Pancreas (tissue), 10 donors: Measurements from ENCODE around the gene LMBRD2. TPM values are rescaled to one million over a fixed set of nuclear protein-coding genes. Genes with fewer than 3 reads are reported as not detected.

Experiments
- ATAC-seq, 4 donors: fragments of 200-7000 bp; cut with Tn5 transposase; one replicate each; pipeline versions ENCODE4 v1.8.0 to v1.9.1; 2020; ENCODE audit warnings: mild to moderate bottlenecking in 4 of 4, moderate library complexity in 4 of 4
- DNase-seq, 6 donors: peaks; one replicate each; pipeline ENCODE4 v3.0.0-alpha.2; 2020
- FAIRE-seq: peaks from 2 replicates; lab custom pipeline; 2012; peaks lifted over from hg19 to GRCh38; lab: Jason Lieb, UNC
- H3K27ac ChIP-seq, 4 donors: fragments of 200-600 bp; sonication (generic); 1 replicate in 3 of 4; 2 replicates in 1 of 4; pipeline versions ENCODE4 v1.5.0 to v1.8.0; 2020
- H3K27me3 ChIP-seq, 4 donors: fragments of 200-600 bp; one replicate each; pipeline ENCODE4 v1.8.0; 2021
- H3K36me3 ChIP-seq, 3 donors: fragments of 200-600 bp; sonication (generic) in 1 of 3; one replicate each; pipeline versions ENCODE4 v1.5.0 to v1.8.0; 2020 to 2021
- H3K4me1 ChIP-seq, 3 donors: fragments of 200-600 bp; one replicate each; pipeline ENCODE4 v1.8.0; 2021
- H3K4me3 ChIP-seq, 4 donors: fragments of 200-600 bp; sonication (generic) in 2 of 4; one replicate each; pipeline versions ENCODE4 v1.5.0 to v1.8.0; 2020 to 2021
- H3K9me3 ChIP-seq, 4 donors: fragments of 200-600 bp; one replicate each; pipeline ENCODE4 v1.8.0; 2021
- CTCF ChIP-seq, 4 donors: fragments of 200-600 bp; sonication (generic) in 3 of 4; IDR thresholded peaks; one replicate each; pipeline versions ENCODE4 v1.5.0 to v1.8.0; 2021; ENCODE audit warnings: antibody characterized with exemption in 4 of 4
- WGBS, 2 donors: extraction: QIAGEN DNeasy Blood & Tissue Kit; methylation state at CpG; one replicate each; pipeline ENCODE4 v1.1.7; 2013; 5-methylcytosine and 5-hydroxymethylcytosine counted together
- intact Hi-C, 3 donors: fragments of 100-400 bp; cut with DNase I; formaldehyde crosslinking; loops; one replicate each; pipeline versions ENCODE4 v1.11.1 to v1.14.2; 2022
- polyA plus RNA-seq, 2 donors: library from polyadenylated mRNA; stranded (reverse); fragments of 200-250 nt; gene quantifications; one replicate each; pipeline ENCODE4 v1.2.3, GENCODE V29; 2013
- total RNA-seq, 6 donors: library from RNA; stranded (reverse); fragmentation: NEBNext Ultra II Directional in 4 of 6; extraction: Animal tissue kit (Norgen Biotek cat#: 25700) in 4 of 6; gene quantifications; one replicate each; pipeline versions ENCODE4 v1.2.1 to v1.2.4, GENCODE V29; 2021 to 2023
- donor health status: healthy with polysubstance abuse.
- donor health status: DM: no; HTN: no; CAD: no; lungs with moderate emphysema.
- donor health status: DM: no; HTN: no; CAD: no.
- donor health status: control.
- donor health status: control.
- donor health status: Bipolar disorder and iron deficiency.
- donor health status: DM: yes; HTN: yes; CAD: no.
- donor health status: DM: no; HTN: no; CAD: no.
- donor health status: DM: no; HTN: no; CAD: no.
- donor health status: DM: yes; HTN: yes; CAD: no.

LMBRD2 gene
- total and polyA plus RNA-seq, 8 donors: 1.0 to 8.3 (median 6.1) TPM

GRCh38 chr5:36099748-36100147, 51.9 kb downstream of the LMBRD2 start:
- no peak for FAIRE-seq
- ATAC-seq: no peak
- no peak for TF ChIP-seq CTCF (IDR thresholded peaks at IDR 0.05)

GRCh38 chr5:36096486-36096885, 55.2 kb downstream of the LMBRD2 start:
- H3K36me3 ChIP-seq: no peaks in the 10 kb centered on the region
- ATAC-seq (no peak), FAIRE-seq (no peak), DNase-seq (no peak)
- intact Hi-C loops: no loop called here
- H3K27me3 ChIP-seq: no peaks in the 10 kb centered on the region
- no peak overlapping the region for H3K4me3 ChIP-seq
- H3K9me3 ChIP-seq: no peaks in the 10 kb centered on the region
- no peak overlapping the region for H3K27ac ChIP-seq
- no peak for TF ChIP-seq CTCF (IDR thresholded peaks at IDR 0.05)
- H3K4me1 ChIP-seq: peaks cover 0 to 10% (median 0%) of the 10 kb centered on the region in 3 donors

More at GRCh38 chr5:36099748-36100147, 51.9 kb downstream of the LMBRD2 start:
- WGBS, 2 donors: 94 to 95% methylated on average over 3 of the region's 3 CpGs
- H3K27ac ChIP-seq: no peak overlapping the region
- H3K9me3 ChIP-seq: no peaks in the 10 kb centered on the region
- intact Hi-C loops: no loop called here
- peaks cover 0 to 10% (median 0%) of the 10 kb centered on the region in 3 donors for H3K36me3 ChIP-seq
- no peak for DNase-seq
- H3K27me3 ChIP-seq: no peaks in the 10 kb centered on the region
- no peak overlapping the region for H3K4me3 ChIP-seq
- peaks cover 0 to 10% (median 0%) of the 10 kb centered on the region in 3 donors for H3K4me1 ChIP-seq

- 60 to 69% methylated on average over 2 of the region's 2 CpGs for WGBS, 2 donors
- ATAC-seq (peak in 2 of 4 donors; percentile 24 to 25), FAIRE-seq (no peak), DNase-seq (no peak)
- no peak for TF ChIP-seq CTCF (IDR thresholded peaks at IDR 0.05)
- intact Hi-C loops: no loop called here
- H3K4me1 ChIP-seq: no peaks in the 10 kb centered on the region
- no peaks in the 10 kb centered on the region for H3K36me3 ChIP-seq
- no peak overlapping the region for H3K27ac ChIP-seq
- H3K4me3 ChIP-seq: no peak overlapping the region
- no peaks in the 10 kb centered on the region for H3K27me3 ChIP-seq
- H3K9me3 ChIP-seq: no peaks in the 10 kb centered on the region
Measured at GRCh38 chr5:36089989-36090388, 61.7 kb downstream of the LMBRD2 start.

GRCh38 chr5:36079200-36079781, 72.4 kb downstream of the LMBRD2 start:
- DNase-seq: peak in 2 of 6 donors; percentile 19 to 29
- H3K4me3 ChIP-seq: no peak overlapping the region
- FAIRE-seq: no peak
- H3K4me1 ChIP-seq: no peaks in the 10 kb centered on the region
- intact Hi-C loops: no loop called here
- no peak overlapping the region for H3K27ac ChIP-seq
- H3K36me3 ChIP-seq: no peaks in the 10 kb centered on the region
- ATAC-seq: peak; percentile 67 to 95 (median 90)
- WGBS, 2 donors: 18 to 19% methylated on average over 10 of the region's 10 CpGs
- no peaks in the 10 kb centered on the region for H3K9me3 ChIP-seq
- peak; percentile 31 to 61 (median 54) for TF ChIP-seq CTCF (IDR thresholded peaks at IDR 0.05)
- H3K27me3 ChIP-seq: peaks cover 0 to 6% (median 0%) of the 10 kb centered on the region in 4 donors

- H3K4me1 ChIP-seq: no peaks in the 10 kb centered on the region
- ATAC-seq: no peak
- DNase-seq: no peak
- no peak overlapping the region for H3K27ac ChIP-seq
- H3K9me3 ChIP-seq: no peaks in the 10 kb centered on the region
- TF ChIP-seq CTCF (IDR thresholded peaks at IDR 0.05): no peak
- intact Hi-C loops: no loop called here
- FAIRE-seq: no peak
- 51 to 66% methylated on average over 10 of the region's 10 CpGs for WGBS, 2 donors
- no peak overlapping the region for H3K4me3 ChIP-seq
- H3K36me3 ChIP-seq: no peaks in the 10 kb centered on the region
- peaks cover 0 to 6% (median 0%) of the 10 kb centered on the region in 4 donors for H3K27me3 ChIP-seq
Measured at GRCh38 chr5:36078430-36078829, 73.3 kb downstream of the LMBRD2 start.
